Vagina (tissue), 2 donors: ENCODE results near the gene YARS1.

Experiments used
- POLR2A ChIP-seq, 2 donors: fragments of 450-650 bp; IDR thresholded peaks; one replicate each; pipeline ENCODE4 v1.6.1; 2017; ENCODE audit warnings: antibody characterized with exemption in 2 of 2, mild to moderate bottlenecking in 2 of 2, moderate library complexity in 2 of 2
- POLR2AphosphoS5 ChIP-seq, 2 donors: sonication (generic); formaldehyde crosslinking; IDR thresholded peaks; one replicate each; pipeline ENCODE4 v1.9.0; 2017; ENCODE audit warnings: antibody characterized with exemption in 2 of 2, mild to moderate bottlenecking in 2 of 2, low read depth in 1 of 2; ENCODE audit not compliant: insufficient read depth in 1 of 2
- TF ChIP-seq, protein P1 (sequence below), 3 experiments: fragments of 450-650 bp in 2 of 3; fragments of 200-600 bp in 1 of 3; sonication (generic) in 1 of 3; IDR thresholded peaks; one replicate each; pipeline ENCODE4 v1.5.1; 2017 to 2019; ENCODE audit warnings: antibody characterized with exemption in 3 of 3, mild to moderate bottlenecking in 2 of 3, moderate library complexity in 2 of 3

DNA sequence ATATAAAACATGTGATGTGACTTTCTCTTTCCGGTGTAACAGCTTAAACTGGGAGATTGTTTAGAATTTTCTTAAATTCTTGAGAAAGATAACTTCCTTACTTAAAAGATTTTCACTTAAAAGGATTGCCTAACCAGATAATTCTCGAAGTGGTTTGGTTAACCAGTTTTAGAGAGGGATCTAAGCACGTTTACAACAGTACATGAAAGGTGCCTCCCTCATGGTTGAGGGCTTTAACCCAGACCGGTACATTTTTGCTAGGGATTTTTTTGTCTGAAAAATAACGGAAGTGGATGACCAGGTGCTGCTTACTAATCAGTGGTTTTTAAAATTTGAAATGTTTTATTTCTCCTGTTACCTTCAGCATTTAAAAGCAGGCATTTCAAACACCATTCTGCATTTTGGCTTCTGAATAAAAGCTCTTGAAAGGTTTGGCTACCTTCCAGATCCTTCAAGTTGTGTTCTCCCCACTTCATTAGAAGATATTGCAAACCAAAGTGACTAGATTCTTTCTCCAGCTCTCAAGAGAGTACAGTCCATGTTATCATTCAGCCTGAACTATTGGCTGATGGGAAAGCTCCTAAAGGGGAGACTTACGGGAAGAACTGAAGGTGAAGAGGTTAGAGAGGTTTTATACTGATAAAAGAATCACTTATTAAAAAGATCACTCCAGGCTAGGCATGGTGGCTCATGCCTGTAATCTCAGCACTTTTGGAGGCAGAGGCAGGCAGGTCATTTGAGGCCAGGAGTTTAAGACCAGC, 13.1 kb upstream of the YARS1 start:
- TF ChIP-seq, protein P1, sequence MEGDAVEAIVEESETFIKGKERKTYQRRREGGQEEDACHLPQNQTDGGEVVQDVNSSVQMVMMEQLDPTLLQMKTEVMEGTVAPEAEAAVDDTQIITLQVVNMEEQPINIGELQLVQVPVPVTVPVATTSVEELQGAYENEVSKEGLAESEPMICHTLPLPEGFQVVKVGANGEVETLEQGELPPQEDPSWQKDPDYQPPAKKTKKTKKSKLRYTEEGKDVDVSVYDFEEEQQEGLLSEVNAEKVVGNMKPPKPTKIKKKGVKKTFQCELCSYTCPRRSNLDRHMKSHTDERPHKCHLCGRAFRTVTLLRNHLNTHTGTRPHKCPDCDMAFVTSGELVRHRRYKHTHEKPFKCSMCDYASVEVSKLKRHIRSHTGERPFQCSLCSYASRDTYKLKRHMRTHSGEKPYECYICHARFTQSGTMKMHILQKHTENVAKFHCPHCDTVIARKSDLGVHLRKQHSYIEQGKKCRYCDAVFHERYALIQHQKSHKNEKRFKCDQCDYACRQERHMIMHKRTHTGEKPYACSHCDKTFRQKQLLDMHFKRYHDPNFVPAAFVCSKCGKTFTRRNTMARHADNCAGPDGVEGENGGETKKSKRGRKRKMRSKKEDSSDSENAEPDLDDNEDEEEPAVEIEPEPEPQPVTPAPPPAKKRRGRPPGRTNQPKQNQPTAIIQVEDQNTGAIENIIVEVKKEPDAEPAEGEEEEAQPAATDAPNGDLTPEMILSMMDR (IDR thresholded peaks at IDR 0.05): no peak
- TF ChIP-seq POLR2A (IDR thresholded peaks at IDR 0.05): no peak
- TF ChIP-seq POLR2AphosphoS5 (IDR thresholded peaks at IDR 0.05; ENCODE audit: insufficient read depth in 1 of 2, low read depth in 1 of 2): no peak
